ENCODE results near the gene TFAP2E. TPM values are rescaled to one million over a fixed set of nuclear protein-coding genes. Genes with fewer than 3 reads are reported as not detected.

The TFAP2E gene
- total RNA-seq, 2 experiments from 2014 or later = 0.53 to 0.58 TPM

- Mint-ChIP-seq H3K4me1 (peaks cover 47% of the 10 kb centered on the region), H3K27me3 (no peaks in the 10 kb centered on the region), H3K9me3 (ENCODE audit: low read depth) (no peaks in the 10 kb centered on the region), H3K27ac (peak within 1 kb of the TSS; percentile 97), H3K4me3 (peak within 1 kb of the TSS; percentile 98), H3K36me3 (ENCODE audit: low read depth) (peaks cover 13% of the 10 kb centered on the region)
- ChIA-PET POLR2A (interaction anchor here (0.6 to 1.5 kb wide), 6 partner anchors 8 to 374 kb away, joined by 3 to 4 read pairs (median 3); partner anchors contain the start of genes AGO3 and SFPQ), CTCF (interaction anchor here (1.6 to 3.3 kb wide), 4 partner anchors 12 to 159 kb away, joined by 3 to 31 read pairs (median 10); no protein-coding TSS in a partner anchor)
- ATAC-seq = peak; percentile 69
- intact Hi-C loops (cut with DNase I, micrococcal nuclease) = loop anchor here (1.0 to 10.0 kb wide), 17 partner anchors 18 to 828 kb away; partner anchors contain the start of genes PSMB2 (in 2 of the 2), SFPQ (in 2 of the 2), AGO1 (in 1 of the 2) and AGO3 (in 1 of the 2)
- no peak for DNase-seq
Observed at GRCh38 chr1:35557118-35557610, 15.9 kb upstream of the TFAP2E start, which contains the start of gene KIAA0319L. Gene KIAA0319L (minus strand): TSS chr1:35557403. CDS start chr1:35554491, 2,912 bp downstream.

- POLR2A ChIA-PET = interaction anchor here (0.6 to 1.5 kb wide), 5 partner anchors 20 to 373 kb away, joined by 3 to 4 read pairs (median 3); partner anchors contain the start of genes AGO3 and SFPQ
- H3K4me3 Mint-ChIP-seq = peak within 1 kb of the TSS; percentile 98
- H3K36me3 Mint-ChIP-seq (ENCODE audit: low read depth) = peaks cover 8% of the 10 kb centered on the region
- DNase-seq (peak; percentile 99), ATAC-seq (peak; percentile 92)
- peaks cover 45% of the 10 kb centered on the region for H3K4me1 Mint-ChIP-seq
- no peaks in the 10 kb centered on the region for H3K27me3 Mint-ChIP-seq
- peak within 1 kb of the TSS; percentile 97 for H3K27ac Mint-ChIP-seq
- CTCF ChIA-PET = interaction anchor here (0.6 to 3.3 kb wide), 5 partner anchors 98 to 159 kb away, joined by 3 to 31 read pairs (median 4); no protein-coding TSS in a partner anchor
- no peaks in the 10 kb centered on the region for H3K9me3 Mint-ChIP-seq (ENCODE audit: low read depth)
- intact Hi-C loops (cut with DNase I, micrococcal nuclease) = loop anchor here (1.0 to 10.0 kb wide), 17 partner anchors 18 to 827 kb away; partner anchors contain the start of genes PSMB2 (in 2 of the 2), SFPQ (in 2 of the 2), AGO1 (in 1 of the 2) and AGO3 (in 1 of the 2)
Observed at GRCh38 chr1:35557611-35558373, 15.3 kb upstream of the TFAP2E start, which contains the start of gene NCDN. Gene NCDN (plus strand): TSS chr1:35557799. CDS start chr1:35558191, 392 bp downstream.

- H3K27ac Mint-ChIP-seq = peak overlapping the region; percentile 97
- peak overlapping the region; percentile 98 for H3K4me3 Mint-ChIP-seq
- ATAC-seq (no peak), DNase-seq (peak; percentile 55)
- H3K9me3 Mint-ChIP-seq (ENCODE audit: low read depth) = no peaks in the 10 kb centered on the region
- H3K27me3 Mint-ChIP-seq = no peaks in the 10 kb centered on the region
- peaks cover 48% of the 10 kb centered on the region for H3K4me1 Mint-ChIP-seq
- H3K36me3 Mint-ChIP-seq (ENCODE audit: low read depth) = peaks cover 3% of the 10 kb centered on the region
- intact Hi-C loops (cut with DNase I, micrococcal nuclease) = loop anchor here (1.0 to 10.0 kb wide), 5 partner anchors 51 to 826 kb away; partner anchors contain the start of genes PSMB2 (in 1 of the 2), SFPQ (in 1 of the 2) and STK40 (in 1 of the 2)
- ChIA-PET POLR2A (interaction anchor here (0.7 to 1.2 kb wide), 3 partner anchors 18 to 226 kb away, joined by 3 to 5 read pairs (median 3); no protein-coding TSS in a partner anchor), CTCF (interaction anchor here (0.5 to 3.0 kb wide), 6 partner anchors 10 to 255 kb away, joined by 3 to 14 read pairs (median 6); no protein-coding TSS in a partner anchor)
Observed at GRCh38 chr1:35558374-35559316, 14.5 kb upstream of the TFAP2E start.

GRCh38 chr1:35559317-35559944 is 13.7 kb upstream of the TFAP2E start:
- DNase-seq = no peak
- no peak for ATAC-seq
- H3K4me1 Mint-ChIP-seq = peaks cover 49% of the 10 kb centered on the region
- H3K9me3 Mint-ChIP-seq (ENCODE audit: low read depth) = no peaks in the 10 kb centered on the region
- CTCF ChIA-PET = interaction anchor here (0.5 to 1.5 kb wide), 8 partner anchors 9 to 592 kb away, joined by 3 to 8 read pairs (median 4); no protein-coding TSS in a partner anchor
- H3K36me3 Mint-ChIP-seq (ENCODE audit: low read depth) = no peaks in the 10 kb centered on the region
- POLR2A ChIA-PET = interaction anchor here (0.7 to 1.2 kb wide), 3 partner anchors 19 to 225 kb away, joined by 3 to 5 read pairs (median 3); no protein-coding TSS in a partner anchor
- intact Hi-C loops (cut with DNase I, micrococcal nuclease) = loop anchor here (1.0 to 10.0 kb wide), 5 partner anchors 52 to 825 kb away; partner anchors contain the start of genes PSMB2 (in 1 of the 2), SFPQ (in 1 of the 2) and STK40 (in 1 of the 2)
- peak overlapping the region; percentile 1 for H3K4me3 Mint-ChIP-seq
- no peaks in the 10 kb centered on the region for H3K27me3 Mint-ChIP-seq
- H3K27ac Mint-ChIP-seq = peak overlapping the region; percentile 32

- intact Hi-C loops (cut with DNase I, micrococcal nuclease) = no loop called here
- no peak overlapping the region for H3K27ac Mint-ChIP-seq
- ChIA-PET CTCF (interaction anchor here (0.6 to 3.2 kb wide), 7 partner anchors 11 to 221 kb away, joined by 3 to 33 read pairs (median 4); no protein-coding TSS in a partner anchor), POLR2A (interaction anchor here (0.8 kb wide), 1 partner anchor 110 kb away, joined by 3 read pairs; no protein-coding TSS in a partner anchor)
- no peak overlapping the region for H3K4me3 Mint-ChIP-seq
- H3K27me3 Mint-ChIP-seq = no peaks in the 10 kb centered on the region
- peaks cover 44% of the 10 kb centered on the region for H3K4me1 Mint-ChIP-seq
- DNase-seq (no peak), ATAC-seq (no peak)
- peaks cover 2% of the 10 kb centered on the region for H3K36me3 Mint-ChIP-seq (ENCODE audit: low read depth)
- H3K9me3 Mint-ChIP-seq (ENCODE audit: low read depth) = no peaks in the 10 kb centered on the region
Observed at GRCh38 chr1:35560256-35561225, 12.6 kb upstream of the TFAP2E start.

- H3K27me3 Mint-ChIP-seq = no peaks in the 10 kb centered on the region
- no peak for ATAC-seq
- no peak for DNase-seq
- peaks cover 2% of the 10 kb centered on the region for H3K36me3 Mint-ChIP-seq (ENCODE audit: low read depth)
- H3K9me3 Mint-ChIP-seq (ENCODE audit: low read depth) = no peaks in the 10 kb centered on the region
- CTCF ChIA-PET = interaction anchor here (0.6 to 3.2 kb wide), 8 partner anchors 9 to 352 kb away, joined by 3 to 33 read pairs (median 3); no protein-coding TSS in a partner anchor
- intact Hi-C loops (cut with DNase I, micrococcal nuclease) = no loop called here
- H3K4me1 Mint-ChIP-seq = peaks cover 35% of the 10 kb centered on the region
- POLR2A ChIA-PET = interaction anchor here (0.8 kb wide), 1 partner anchor 111 kb away, joined by 3 read pairs; no protein-coding TSS in a partner anchor
- peak overlapping the region; percentile 5 for H3K27ac Mint-ChIP-seq
- no peak overlapping the region for H3K4me3 Mint-ChIP-seq
Observed at GRCh38 chr1:35561297-35561971, 11.7 kb upstream of the TFAP2E start.

- peaks cover 31% of the 10 kb centered on the region for H3K4me1 Mint-ChIP-seq
- POLR2A ChIA-PET = no interaction called here
- H3K27ac Mint-ChIP-seq = no peak overlapping the region
- ATAC-seq (no peak), DNase-seq (no peak)
- H3K36me3 Mint-ChIP-seq (ENCODE audit: low read depth) = peaks cover 4% of the 10 kb centered on the region
- no peaks in the 10 kb centered on the region for H3K9me3 Mint-ChIP-seq (ENCODE audit: low read depth)
- no peak overlapping the region for H3K4me3 Mint-ChIP-seq
- intact Hi-C loops (cut with DNase I, micrococcal nuclease) = no loop called here
- no peaks in the 10 kb centered on the region for H3K27me3 Mint-ChIP-seq
- CTCF ChIA-PET = interaction anchor here (0.6 to 3.2 kb wide), 7 partner anchors 8 to 353 kb away, joined by 3 to 33 read pairs (median 3); no protein-coding TSS in a partner anchor
Observed at GRCh38 chr1:35561972-35562680, 11.0 kb upstream of the TFAP2E start.

- ATAC-seq = no peak
- Mint-ChIP-seq H3K4me1 (peaks cover 31% of the 10 kb centered on the region), H3K27me3 (no peaks in the 10 kb centered on the region), H3K4me3 (no peak overlapping the region), H3K36me3 (ENCODE audit: low read depth) (peaks cover 4% of the 10 kb centered on the region), H3K9me3 (ENCODE audit: low read depth) (no peaks in the 10 kb centered on the region), H3K27ac (no peak overlapping the region)
- DNase-seq = no peak
- intact Hi-C loops (cut with DNase I, micrococcal nuclease) = no loop called here
- POLR2A ChIA-PET = no interaction called here
- CTCF ChIA-PET = interaction anchor here (1.0 to 3.2 kb wide), 2 partner anchors 112 to 261 kb away, joined by 3 to 33 read pairs; no protein-coding TSS in a partner anchor
Observed at GRCh38 chr1:35563166-35563565, 9.9 kb upstream of the TFAP2E start.

Data from activated CD4-positive, alpha-beta T cell treated with anti-CD3 and anti-CD28 coated beads for 36 hours (primary cell).